ENCODE measurements around the gene CLEC10A. TPM values are rescaled to one million over a fixed set of nuclear protein-coding genes. Genes with fewer than 3 reads are reported as not detected.

Gene CLEC10A
- total and polyA plus RNA-seq, 2 donors (not counting 3 experiments of a cell fraction or from before 2014, with no cell fraction given), result 0.14 TPM; not detected in 1

DNA sequence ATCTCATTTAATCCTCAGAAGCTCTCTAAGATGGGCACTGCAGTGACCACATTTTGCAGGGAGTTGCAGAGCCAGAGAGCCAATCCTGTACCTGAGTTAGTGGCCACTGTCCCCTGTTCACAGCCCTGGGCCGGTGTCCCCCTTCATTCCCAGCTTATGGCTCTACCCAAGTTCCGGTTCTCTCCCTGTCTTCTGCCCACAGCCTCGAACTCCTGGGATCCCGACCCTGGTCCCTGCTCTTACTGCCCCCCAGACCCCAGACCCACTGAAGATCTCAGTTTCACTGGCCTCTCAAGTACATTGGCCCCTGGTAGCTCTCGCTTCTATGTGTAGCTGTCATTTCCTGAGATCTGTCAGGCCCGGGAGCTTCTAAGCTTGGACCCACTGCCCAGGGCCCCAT is 22.4 kb upstream of the CLEC10A start:
- Histone ChIP-seq H3K4me1 (ENCODE audit: control insufficient read depth, extremely low read depth, insufficient read depth, low read length) (no peaks in the 10 kb centered on the region), H3K79me2 (ENCODE audit: control insufficient read depth, insufficient read depth, low read length) (no peaks in the 10 kb centered on the region), H3K9me3 (replicated peaks; ENCODE audit: control insufficient read depth, insufficient read depth, low read length) (no peaks in the 10 kb centered on the region), H3K9ac (replicated peaks; ENCODE audit: extremely low read depth, insufficient read depth, low read length) (no peak overlapping the region), H4K20me1 (replicated peaks; ENCODE audit: control insufficient read depth, extremely low read depth, insufficient read depth, low read length) (no peaks in the 10 kb centered on the region), H3K27ac (ENCODE audit: insufficient read depth, low read depth, low read length) (no peak overlapping the region), H3K9me1 (replicated peaks; ENCODE audit: control insufficient read depth, extremely low read depth, insufficient read depth, low read length) (no peaks in the 10 kb centered on the region), H2AFZ (ENCODE audit: low read depth, low read length) (no peak overlapping the region), H3K27me3 (ENCODE audit: control insufficient read depth in 2 of 2, insufficient read depth in 2 of 2, low read length in 2 of 2) (peaks cover 0 to 11% of the 10 kb centered on the region in 2 experiments), H3K36me3 (ENCODE audit: control insufficient read depth in 2 of 2, extremely low read depth in 1 of 2, insufficient read depth in 2 of 2, low read length in 2 of 2) (no peaks in the 10 kb centered on the region), H3K4me2 (ENCODE audit: insufficient read depth, low read length) (no peak overlapping the region), H3K4me3 (replicated peaks in 1 of 3; ENCODE audit: insufficient read depth in 1 of 3, low read depth in 1 of 3, low read length in 3 of 3) (no peak overlapping the region)
- FAIRE-seq (no peak), DNase-seq (ENCODE audit: low read depth, low spot score) (no peak)
- no peak for TF ChIP-seq JUN (IDR thresholded peaks at IDR 0.05; ENCODE audit: borderline replicate concordance, insufficient read depth, insufficient read length, low read depth)
- TF ChIP-seq, protein P1, sequence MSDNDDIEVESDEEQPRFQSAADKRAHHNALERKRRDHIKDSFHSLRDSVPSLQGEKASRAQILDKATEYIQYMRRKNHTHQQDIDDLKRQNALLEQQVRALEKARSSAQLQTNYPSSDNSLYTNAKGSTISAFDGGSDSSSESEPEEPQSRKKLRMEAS (IDR thresholded peaks at IDR 0.05; ENCODE audit: insufficient read depth, insufficient read length), result no peak
- TF ChIP-seq FOS (IDR thresholded peaks at IDR 0.05; ENCODE audit: borderline replicate concordance, insufficient read depth, low read length), result no peak
- TF ChIP-seq GATA2 (IDR thresholded peaks at IDR 0.05; ENCODE audit: insufficient read depth, insufficient read length, low read depth, low read length), result no peak
- TF ChIP-seq POLR2AphosphoS5 (IDR thresholded peaks at IDR 0.05; ENCODE audit: insufficient read depth, low read depth, low read length), result no peak
- TF ChIP-seq, protein P2, sequence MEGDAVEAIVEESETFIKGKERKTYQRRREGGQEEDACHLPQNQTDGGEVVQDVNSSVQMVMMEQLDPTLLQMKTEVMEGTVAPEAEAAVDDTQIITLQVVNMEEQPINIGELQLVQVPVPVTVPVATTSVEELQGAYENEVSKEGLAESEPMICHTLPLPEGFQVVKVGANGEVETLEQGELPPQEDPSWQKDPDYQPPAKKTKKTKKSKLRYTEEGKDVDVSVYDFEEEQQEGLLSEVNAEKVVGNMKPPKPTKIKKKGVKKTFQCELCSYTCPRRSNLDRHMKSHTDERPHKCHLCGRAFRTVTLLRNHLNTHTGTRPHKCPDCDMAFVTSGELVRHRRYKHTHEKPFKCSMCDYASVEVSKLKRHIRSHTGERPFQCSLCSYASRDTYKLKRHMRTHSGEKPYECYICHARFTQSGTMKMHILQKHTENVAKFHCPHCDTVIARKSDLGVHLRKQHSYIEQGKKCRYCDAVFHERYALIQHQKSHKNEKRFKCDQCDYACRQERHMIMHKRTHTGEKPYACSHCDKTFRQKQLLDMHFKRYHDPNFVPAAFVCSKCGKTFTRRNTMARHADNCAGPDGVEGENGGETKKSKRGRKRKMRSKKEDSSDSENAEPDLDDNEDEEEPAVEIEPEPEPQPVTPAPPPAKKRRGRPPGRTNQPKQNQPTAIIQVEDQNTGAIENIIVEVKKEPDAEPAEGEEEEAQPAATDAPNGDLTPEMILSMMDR (IDR thresholded peaks at IDR 0.05; ENCODE audit: extremely low read depth in 1 of 2, insufficient read depth in 1 of 2, low read depth in 1 of 2, low read length in 2 of 2), result no peak
- TF ChIP-seq EZH2 (IDR thresholded peaks at IDR 0.05; ENCODE audit: borderline replicate concordance, low read depth, low read length, severe bottlenecking), result no peak
- no peak for TF ChIP-seq MYC (IDR thresholded peaks at IDR 0.05; ENCODE audit: low read depth, low read length)
- TF ChIP-seq POLR2A (IDR thresholded peaks at IDR 0.05; ENCODE audit: low read depth, low read length), result no peak
- dilution Hi-C loops (cut with MboI; ENCODE audit: extremely low pct_ligation_motif_present, low sequenced_read_pairs) (no loop called here), intact Hi-C loops (cut with micrococcal nuclease) (no loop called here)
- ChIA-PET CTCF (interaction anchor here (0.6 to 2.0 kb wide), 5 partner anchors 21 to 75 kb away, joined by 3 to 8 read pairs (median 4); no protein-coding TSS in a partner anchor), POLR2A (no interaction called here)
- no TSS peak for BruUV-seq (replicated peaks)

All from endothelial cell of umbilical vein (primary cell).